ENCODE results near the gene KRT20. TPM values are rescaled to one million over a fixed set of nuclear protein-coding genes. Genes with fewer than 3 reads are reported as not detected.

Gene KRT20
- total and polyA plus RNA-seq, 4 donors, result not detected

DNA sequence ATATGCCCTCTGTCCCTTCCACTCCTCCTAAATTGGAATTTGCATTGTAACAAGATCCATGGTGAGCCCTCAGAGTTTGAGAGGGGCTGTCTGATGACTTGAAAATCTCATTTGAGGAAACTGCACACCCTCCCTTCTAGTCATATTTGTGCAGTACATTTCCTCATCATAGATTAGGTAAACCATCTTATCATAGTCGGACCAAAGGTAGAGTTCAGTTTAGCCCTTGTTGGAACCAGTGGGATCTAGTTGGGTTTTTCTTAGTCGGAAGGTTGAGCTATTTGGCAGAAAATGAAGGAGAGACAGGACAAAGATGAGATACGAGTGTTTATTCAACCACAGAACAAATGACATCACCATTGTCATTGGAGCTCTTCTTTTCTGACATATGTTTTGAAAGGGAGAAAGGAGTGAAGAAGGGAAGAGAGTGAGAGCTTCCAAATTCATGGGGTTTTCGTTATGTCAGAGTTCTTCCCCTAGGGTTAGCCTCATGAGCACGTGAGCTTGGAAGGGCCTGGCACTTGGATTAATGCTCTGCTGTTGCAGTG is 15.8 kb upstream of the KRT20 start:
- TF ChIP-seq GABPA (IDR thresholded peaks at IDR 0.05 in 1 of 2, conservative IDR thresholded peaks at IDR 0.05 in 1 of 2) (no peak), SP1 (IDR thresholded peaks at IDR 0.05) (no peak), HNF4G (IDR thresholded peaks at IDR 0.05) (no peak)
- Histone ChIP-seq H3K4me3 (ENCODE audit: low read depth in 1 of 3, low read length in 3 of 3) (no peak overlapping the region), H3K9ac (ENCODE audit: low read depth in 1 of 2, low read length in 2 of 2) (no peak overlapping the region), H3K27me3 (ENCODE audit: control insufficient read depth in 4 of 4, insufficient read depth in 4 of 4, low read length in 3 of 4) (peaks cover 0 to 6% (median 2%) of the 10 kb centered on the region in 4 donors), H3K9me3 (ENCODE audit: control insufficient read depth in 4 of 4, low read length in 3 of 4) (no peaks in the 10 kb centered on the region), H3K27ac (ENCODE audit: low read depth in 1 of 2, low read length in 2 of 2) (no peak overlapping the region), H3K36me3 (ENCODE audit: control insufficient read depth in 4 of 4, insufficient read depth in 3 of 4, low read depth in 1 of 4, low read length in 3 of 4) (no peaks in the 10 kb centered on the region), H3K4me1 (ENCODE audit: control insufficient read depth in 4 of 4, insufficient read depth in 4 of 4, low read length in 3 of 4) (peaks cover 0 to 2% (median 0%) of the 10 kb centered on the region in 4 donors)
- no peak for DNase-seq (ENCODE audit: low spot score)
- WGBS, result 66% methylated on average over 5 of the region's 5 CpGs

DNA sequence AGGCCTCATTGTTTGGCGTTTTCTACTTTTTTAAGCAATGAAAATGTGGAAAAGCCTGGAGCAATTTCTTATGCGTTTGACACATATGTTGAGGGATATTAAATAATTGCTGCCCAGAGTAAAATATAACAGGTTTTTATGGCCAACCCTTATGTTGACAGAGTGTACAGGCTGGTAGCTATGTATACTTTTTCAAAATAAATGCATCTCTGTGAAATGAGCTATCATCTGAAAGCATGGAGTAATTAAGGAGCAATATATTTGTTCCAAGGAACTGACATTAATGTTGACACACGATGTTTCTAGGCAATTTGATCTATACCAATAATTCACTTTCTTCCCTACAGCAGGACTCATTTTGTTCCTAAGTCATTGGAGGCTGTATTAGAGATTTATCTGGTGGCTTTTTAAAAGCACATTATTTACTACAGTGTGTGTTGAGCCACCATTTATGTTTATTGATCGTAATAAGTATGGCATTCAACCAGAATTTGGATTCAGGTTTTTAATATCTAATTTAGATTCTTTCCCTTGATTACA is 11.9 kb upstream of the KRT20 start:
- WGBS, result 80% methylated on average over 4 of the region's 4 CpGs
- no peak overlapping the region for H3K4me3 ChIP-seq (ENCODE audit: low read depth in 1 of 3, low read length in 3 of 3)
- TF ChIP-seq, protein P1, sequence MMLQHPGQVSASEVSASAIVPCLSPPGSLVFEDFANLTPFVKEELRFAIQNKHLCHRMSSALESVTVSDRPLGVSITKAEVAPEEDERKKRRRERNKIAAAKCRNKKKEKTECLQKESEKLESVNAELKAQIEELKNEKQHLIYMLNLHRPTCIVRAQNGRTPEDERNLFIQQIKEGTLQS (IDR thresholded peaks at IDR 0.05), result no peak
- TF ChIP-seq TAF1 (conservative IDR thresholded peaks at IDR 0.05) (no peak), FOXA2 (IDR thresholded peaks at IDR 0.05) (no peak), FOXA1 (IDR thresholded peaks at IDR 0.05) (no peak), YY1 (IDR thresholded peaks at IDR 0.05) (no peak), EGR1 (IDR thresholded peaks at IDR 0.05; ENCODE audit: low read depth in 2 of 2) (no peak), HNF4G (IDR thresholded peaks at IDR 0.05) (no peak), JUND (IDR thresholded peaks at IDR 0.05) (no peak)
- TF ChIP-seq, protein P2, sequence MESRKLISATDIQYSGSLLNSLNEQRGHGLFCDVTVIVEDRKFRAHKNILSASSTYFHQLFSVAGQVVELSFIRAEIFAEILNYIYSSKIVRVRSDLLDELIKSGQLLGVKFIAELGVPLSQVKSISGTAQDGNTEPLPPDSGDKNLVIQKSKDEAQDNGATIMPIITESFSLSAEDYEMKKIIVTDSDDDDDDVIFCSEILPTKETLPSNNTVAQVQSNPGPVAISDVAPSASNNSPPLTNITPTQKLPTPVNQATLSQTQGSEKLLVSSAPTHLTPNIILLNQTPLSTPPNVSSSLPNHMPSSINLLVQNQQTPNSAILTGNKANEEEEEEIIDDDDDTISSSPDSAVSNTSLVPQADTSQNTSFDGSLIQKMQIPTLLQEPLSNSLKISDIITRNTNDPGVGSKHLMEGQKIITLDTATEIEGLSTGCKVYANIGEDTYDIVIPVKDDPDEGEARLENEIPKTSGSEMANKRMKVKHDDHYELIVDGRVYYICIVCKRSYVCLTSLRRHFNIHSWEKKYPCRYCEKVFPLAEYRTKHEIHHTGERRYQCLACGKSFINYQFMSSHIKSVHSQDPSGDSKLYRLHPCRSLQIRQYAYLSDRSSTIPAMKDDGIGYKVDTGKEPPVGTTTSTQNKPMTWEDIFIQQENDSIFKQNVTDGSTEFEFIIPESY (IDR thresholded peaks at IDR 0.05), result no peak
- TF ChIP-seq, protein P3, sequence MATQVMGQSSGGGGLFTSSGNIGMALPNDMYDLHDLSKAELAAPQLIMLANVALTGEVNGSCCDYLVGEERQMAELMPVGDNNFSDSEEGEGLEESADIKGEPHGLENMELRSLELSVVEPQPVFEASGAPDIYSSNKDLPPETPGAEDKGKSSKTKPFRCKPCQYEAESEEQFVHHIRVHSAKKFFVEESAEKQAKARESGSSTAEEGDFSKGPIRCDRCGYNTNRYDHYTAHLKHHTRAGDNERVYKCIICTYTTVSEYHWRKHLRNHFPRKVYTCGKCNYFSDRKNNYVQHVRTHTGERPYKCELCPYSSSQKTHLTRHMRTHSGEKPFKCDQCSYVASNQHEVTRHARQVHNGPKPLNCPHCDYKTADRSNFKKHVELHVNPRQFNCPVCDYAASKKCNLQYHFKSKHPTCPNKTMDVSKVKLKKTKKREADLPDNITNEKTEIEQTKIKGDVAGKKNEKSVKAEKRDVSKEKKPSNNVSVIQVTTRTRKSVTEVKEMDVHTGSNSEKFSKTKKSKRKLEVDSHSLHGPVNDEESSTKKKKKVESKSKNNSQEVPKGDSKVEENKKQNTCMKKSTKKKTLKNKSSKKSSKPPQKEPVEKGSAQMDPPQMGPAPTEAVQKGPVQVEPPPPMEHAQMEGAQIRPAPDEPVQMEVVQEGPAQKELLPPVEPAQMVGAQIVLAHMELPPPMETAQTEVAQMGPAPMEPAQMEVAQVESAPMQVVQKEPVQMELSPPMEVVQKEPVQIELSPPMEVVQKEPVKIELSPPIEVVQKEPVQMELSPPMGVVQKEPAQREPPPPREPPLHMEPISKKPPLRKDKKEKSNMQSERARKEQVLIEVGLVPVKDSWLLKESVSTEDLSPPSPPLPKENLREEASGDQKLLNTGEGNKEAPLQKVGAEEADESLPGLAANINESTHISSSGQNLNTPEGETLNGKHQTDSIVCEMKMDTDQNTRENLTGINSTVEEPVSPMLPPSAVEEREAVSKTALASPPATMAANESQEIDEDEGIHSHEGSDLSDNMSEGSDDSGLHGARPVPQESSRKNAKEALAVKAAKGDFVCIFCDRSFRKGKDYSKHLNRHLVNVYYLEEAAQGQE (IDR thresholded peaks at IDR 0.05), result no peak
- TF ChIP-seq, protein P4, sequence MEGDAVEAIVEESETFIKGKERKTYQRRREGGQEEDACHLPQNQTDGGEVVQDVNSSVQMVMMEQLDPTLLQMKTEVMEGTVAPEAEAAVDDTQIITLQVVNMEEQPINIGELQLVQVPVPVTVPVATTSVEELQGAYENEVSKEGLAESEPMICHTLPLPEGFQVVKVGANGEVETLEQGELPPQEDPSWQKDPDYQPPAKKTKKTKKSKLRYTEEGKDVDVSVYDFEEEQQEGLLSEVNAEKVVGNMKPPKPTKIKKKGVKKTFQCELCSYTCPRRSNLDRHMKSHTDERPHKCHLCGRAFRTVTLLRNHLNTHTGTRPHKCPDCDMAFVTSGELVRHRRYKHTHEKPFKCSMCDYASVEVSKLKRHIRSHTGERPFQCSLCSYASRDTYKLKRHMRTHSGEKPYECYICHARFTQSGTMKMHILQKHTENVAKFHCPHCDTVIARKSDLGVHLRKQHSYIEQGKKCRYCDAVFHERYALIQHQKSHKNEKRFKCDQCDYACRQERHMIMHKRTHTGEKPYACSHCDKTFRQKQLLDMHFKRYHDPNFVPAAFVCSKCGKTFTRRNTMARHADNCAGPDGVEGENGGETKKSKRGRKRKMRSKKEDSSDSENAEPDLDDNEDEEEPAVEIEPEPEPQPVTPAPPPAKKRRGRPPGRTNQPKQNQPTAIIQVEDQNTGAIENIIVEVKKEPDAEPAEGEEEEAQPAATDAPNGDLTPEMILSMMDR (IDR thresholded peaks at IDR 0.05; ENCODE audit: low read depth, low read length, missing input control), result no peak

More for the DNA sequence above, 11.9 kb upstream of the KRT20 start:
- H3K4me1 ChIP-seq (ENCODE audit: control insufficient read depth in 4 of 4, insufficient read depth in 4 of 4, low read length in 3 of 4), result no peaks in the 10 kb centered on the region
- H3K27ac ChIP-seq (ENCODE audit: low read depth in 1 of 2, low read length in 2 of 2), result no peak overlapping the region
- no peaks in the 10 kb centered on the region for H3K36me3 ChIP-seq (ENCODE audit: control insufficient read depth in 4 of 4, insufficient read depth in 3 of 4, low read depth in 1 of 4, low read length in 3 of 4)
- DNase-seq (ENCODE audit: low spot score), result no peak
- H3K27me3 ChIP-seq (ENCODE audit: control insufficient read depth in 4 of 4, insufficient read depth in 4 of 4, low read length in 3 of 4), result peaks cover 0 to 4% (median 2%) of the 10 kb centered on the region in 4 donors
- H3K9ac ChIP-seq (ENCODE audit: low read depth in 1 of 2, low read length in 2 of 2), result no peak overlapping the region
- H3K9me3 ChIP-seq (ENCODE audit: control insufficient read depth in 4 of 4, low read length in 3 of 4), result no peaks in the 10 kb centered on the region
